Kidney (tissue), 14 donors: ENCODE data around the gene UBE2M. TPM values are rescaled to one million over a fixed set of nuclear protein-coding genes. Genes with fewer than 3 reads are reported as not detected.

Experiments
- DNase-seq, 5 donors: peaks; one replicate each; pipeline ENCODE4 v3.0.0-alpha.2; 2013 to 2020
- FAIRE-seq: peaks from 2 replicates; lab custom pipeline; 2012; peaks lifted over from hg19 to GRCh38; lab: Jason Lieb, UNC
- H3K27ac ChIP-seq, 2 donors: one replicate each; pipeline ENCODE4 v1.7.0; 2013; ENCODE audit warnings: low read depth in 2 of 2, low read length in 2 of 2, inconsistent platforms in 1 of 2
- H3K27me3 ChIP-seq: one replicate; pipeline ENCODE4 v1.7.1; 2013; ENCODE audit warnings: low read length, inconsistent platforms; ENCODE audit not compliant: control insufficient read depth, insufficient read depth
- H3K36me3 ChIP-seq, 3 donors: one replicate each; pipeline versions ENCODE4 v1.7.0 to v1.7.1; 2013; ENCODE audit warnings: low read length in 3 of 3, control low read depth in 1 of 3, inconsistent platforms in 1 of 3; ENCODE audit not compliant: insufficient read depth in 3 of 3, control insufficient read depth in 2 of 3
- H3K4me1 ChIP-seq, 3 donors: one replicate each; pipeline versions ENCODE4 v1.7.0 to v1.7.1; 2013; ENCODE audit warnings: low read length in 3 of 3, inconsistent platforms in 1 of 3, low read depth in 1 of 3; ENCODE audit not compliant: control insufficient read depth in 2 of 3, insufficient read depth in 2 of 3
- H3K4me3 ChIP-seq, 3 donors: one replicate each; pipeline versions ENCODE4 v1.7.0 to v1.8.1; 2013; ENCODE audit warnings: low read length in 3 of 3, control low read depth in 1 of 3, inconsistent platforms in 1 of 3
- H3K9ac ChIP-seq, 3 donors: one replicate each; pipeline versions ENCODE4 v1.7.0 to v1.7.1; 2013; ENCODE audit warnings: low read length in 3 of 3, control low read depth in 1 of 3, inconsistent platforms in 1 of 3
- H3K9me3 ChIP-seq, 3 donors: one replicate each; pipeline versions ENCODE4 v1.7.0 to v1.7.1; 2013; ENCODE audit warnings: low read length in 3 of 3, control low read depth in 1 of 3, inconsistent platforms in 1 of 3; ENCODE audit not compliant: control insufficient read depth in 2 of 3, insufficient read depth in 1 of 3
- CTCF ChIP-seq: IDR thresholded peaks from 3 replicates; pipeline ENCODE4 v1.5.1; 2012; ENCODE audit warnings: mild to moderate bottlenecking, moderate library complexity, borderline replicate concordance; ENCODE audit not compliant: insufficient read depth; ENCODE audit errors: extremely low read depth
- intact Hi-C: fragments of 100-400 bp; cut with DNase I; formaldehyde crosslinking; loops from one replicate; pipeline ENCODE4 v1.11.1; 2022
- polyA plus RNA-seq: library from polyadenylated mRNA; stranded (reverse); fragments of 350-450 nt; fragmentation: Illumina TruSeq; extraction: RNeasy Lipid Tissue Mini Kit (QIAGEN cat#74804); gene quantifications from one replicate; pipeline ENCODE4 v1.2.3, GENCODE V29; 2014; ENCODE audit warnings: low read depth, low replicate concordance; ENCODE audit not compliant: insufficient read depth
- total RNA-seq: library from RNA; stranded (reverse); fragmentation: NEBNext Ultra II Directional; extraction: Animal tissue kit (Norgen Biotek cat#: 25700); gene quantifications from one replicate; pipeline ENCODE4 v1.2.1, GENCODE V29; 2021
- donor health status: control.
- donor health status: control.
- donor health status: control.
- donor health status: control.
- donor health status: control.
- donor health status: DM: yes; HTN: yes; CAD: no.
- donor health status: Normal renal cell carcinoma (clear cell type).

Gene UBE2M
- total and polyA plus RNA-seq, 2 donors from 2014 or later = 60.4 to 98.0 TPM

GRCh38 chr19:58586133-58586765, 27.8 kb upstream of the UBE2M start:
- DNase-seq = peak in 2 of 5 donors; percentile 40
- FAIRE-seq = no peak
- intact Hi-C loops = no loop called here

GRCh38 chr19:58585442-58586132, 27.2 kb upstream of the UBE2M start:
- intact Hi-C loops = no loop called here
- no peak for TF ChIP-seq CTCF
- Histone ChIP-seq H3K4me1 (peaks cover 0 to 6% (median 0%) of the 10 kb centered on the region in 3 donors), H3K4me3 (no peak overlapping the region), H3K27me3 (no peaks in the 10 kb centered on the region), H3K9ac (no peak overlapping the region), H3K9me3 (no peaks in the 10 kb centered on the region), H3K36me3 (peaks cover 2 to 7% (median 3%) of the 10 kb centered on the region in 3 donors), H3K27ac (no peak overlapping the region)
- DNase-seq (no peak), FAIRE-seq (no peak)

More at GRCh38 chr19:58586133-58586765, 27.8 kb upstream of the UBE2M start:
- Histone ChIP-seq H3K9ac (no peak overlapping the region), H3K36me3 (peaks cover 2 to 7% (median 3%) of the 10 kb centered on the region in 3 donors), H3K27ac (no peak overlapping the region), H3K9me3 (no peaks in the 10 kb centered on the region), H3K4me3 (no peak overlapping the region), H3K4me1 (peaks cover 0 to 2% (median 0%) of the 10 kb centered on the region in 3 donors), H3K27me3 (no peaks in the 10 kb centered on the region)
- no peak for TF ChIP-seq CTCF

GRCh38 chr19:58584498-58585441, 26.4 kb upstream of the UBE2M start:
- FAIRE-seq (no peak), DNase-seq (peak in 1 of 5 donors; percentile 41)
- no peak for TF ChIP-seq CTCF
- Histone ChIP-seq H3K9ac (no peak overlapping the region), H3K36me3 (peaks cover 2 to 7% (median 3%) of the 10 kb centered on the region in 3 donors), H3K27me3 (no peaks in the 10 kb centered on the region), H3K4me1 (peaks cover 0 to 6% (median 0%) of the 10 kb centered on the region in 3 donors), H3K27ac (no peak overlapping the region), H3K9me3 (no peaks in the 10 kb centered on the region), H3K4me3 (no peak overlapping the region)
- intact Hi-C loops = no loop called here
